Stimulated activated CD4-positive, alpha-beta T cell treated with anti-CD3 and anti-CD28 coated beads, TNF-alpha, amount 100 ng/mL, for 4 hours (primary cell): ENCODE data around the gene RASGEF1C.

Experiments
- DNase-seq, 3 experiments: peaks; one replicate each; pipeline ENCODE4 v3.0.0-alpha.2; 2020; ENCODE audit warnings: low read depth in 3 of 3

Gene RASGEF1C

GRCh38 chr5:180120237-180121101 is 88.5 kb downstream of the RASGEF1C start:
- DNase-seq, result no peak

GRCh38 chr5:180119903-180120236 is 89.1 kb downstream of the RASGEF1C start:
- DNase-seq, result no peak

- no peak for DNase-seq
Observed at GRCh38 chr5:180119031-180119902, 89.7 kb downstream of the RASGEF1C start.

GRCh38 chr5:180118391-180118791 is 90.6 kb downstream of the RASGEF1C start:
- no peak for DNase-seq

- no peak for DNase-seq
Observed at GRCh38 chr5:180117000-180117725, 91.8 kb downstream of the RASGEF1C start.

GRCh38 chr5:180116077-180116999 is 92.7 kb downstream of the RASGEF1C start:
- DNase-seq, result no peak

- DNase-seq, result no peak
Observed at GRCh38 chr5:180115326-180116076, 93.5 kb downstream of the RASGEF1C start.

GRCh38 chr5:180114304-180115003 is 94.6 kb downstream of the RASGEF1C start:
- no peak for DNase-seq

- DNase-seq, result no peak
Observed at GRCh38 chr5:180113660-180114303, 95.2 kb downstream of the RASGEF1C start.

GRCh38 chr5:180112181-180112861 is 96.7 kb downstream of the RASGEF1C start:
- DNase-seq, result no peak

GRCh38 chr5:180111273-180112002 is 97.6 kb downstream of the RASGEF1C start:
- no peak for DNase-seq

- DNase-seq, result no peak
Observed at GRCh38 chr5:180109920-180110319, 99.1 kb downstream of the RASGEF1C start.

GRCh38 chr5:180107005-180107404 is 102.0 kb downstream of the RASGEF1C start:
- no peak for DNase-seq

GRCh38 chr5:180105827-180106312 is 103.1 kb downstream of the RASGEF1C start:
- no peak for DNase-seq

- no peak for DNase-seq
Observed at GRCh38 chr5:180104168-180104530, 104.9 kb downstream of the RASGEF1C start.

GRCh38 chr5:180103487-180104167 is 105.4 kb downstream of the RASGEF1C start:
- DNase-seq, result no peak

- no peak for DNase-seq
Observed at GRCh38 chr5:180102636-180103035, 106.4 kb downstream of the RASGEF1C start.
